Caki2 (cell line): Measurements from ENCODE around the gene SORCS1. TPM values are rescaled to one million over a fixed set of nuclear protein-coding genes. Genes with fewer than 3 reads are reported as not detected.
A peak's percentile ranks its signal among the peaks of the same experiment; 100 is the strongest.

Experiments used
- DNase-seq: peaks from one replicate; pipeline ENCODE4 v3.0.0-alpha.2; 2015; ENCODE audit warnings: low read depth
- in situ Hi-C: cut with HindIII; loops from 2 replicates; pipeline ENCODE4 v1.10.0; 2016; ENCODE audit warnings: low sequenced_read_pairs, low pct_unique_long_range_greater_than_20kb, mixed read lengths
- total RNA-seq: library from RNA; depleted of rRNA; stranded (reverse); fragments of >200 nt; shearing (Covaris generic); gene quantifications from 2 replicates; pipeline ENCODE4 v1.2.3, GENCODE V29; 2014; ENCODE audit warnings: low replicate concordance

Gene SORCS1
- total RNA-seq, 1 experiment from 2014 or later: not detected

DNA sequence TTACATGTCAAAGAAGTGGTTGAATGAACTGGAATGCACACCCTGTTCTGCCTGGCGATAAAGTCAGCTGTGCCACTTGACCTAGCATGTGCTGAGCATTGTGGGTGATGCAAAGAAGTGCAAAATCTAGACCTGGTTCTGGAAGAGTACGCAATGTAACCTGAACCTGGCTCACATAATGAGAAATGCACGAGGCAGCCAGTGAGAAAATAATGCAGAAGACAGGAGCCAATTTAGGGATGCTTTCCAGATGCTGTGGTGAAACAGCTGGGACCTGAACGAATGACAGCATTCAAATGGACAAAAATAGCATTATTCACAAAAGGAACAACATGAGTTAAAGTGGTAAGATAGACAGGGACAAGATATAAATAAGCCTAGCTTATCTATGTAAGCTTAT is 402.6 kb downstream of the SORCS1 start:
- in situ Hi-C loops: no loop called here
- DNase-seq: no peak

- in situ Hi-C loops: no loop called here
- no peak for DNase-seq
Observed at GRCh38 chr10:106757521-106757920, 407.0 kb downstream of the SORCS1 start.

- in situ Hi-C loops: no loop called here
- no peak for DNase-seq
Observed at GRCh38 chr10:106751091-106751490, 413.4 kb downstream of the SORCS1 start.

GRCh38 chr10:106746868-106747267 is 417.6 kb downstream of the SORCS1 start:
- in situ Hi-C loops: no loop called here
- DNase-seq: no peak

GRCh38 chr10:106741006-106741530 is 423.4 kb downstream of the SORCS1 start:
- in situ Hi-C loops: no loop called here
- no peak for DNase-seq

DNA sequence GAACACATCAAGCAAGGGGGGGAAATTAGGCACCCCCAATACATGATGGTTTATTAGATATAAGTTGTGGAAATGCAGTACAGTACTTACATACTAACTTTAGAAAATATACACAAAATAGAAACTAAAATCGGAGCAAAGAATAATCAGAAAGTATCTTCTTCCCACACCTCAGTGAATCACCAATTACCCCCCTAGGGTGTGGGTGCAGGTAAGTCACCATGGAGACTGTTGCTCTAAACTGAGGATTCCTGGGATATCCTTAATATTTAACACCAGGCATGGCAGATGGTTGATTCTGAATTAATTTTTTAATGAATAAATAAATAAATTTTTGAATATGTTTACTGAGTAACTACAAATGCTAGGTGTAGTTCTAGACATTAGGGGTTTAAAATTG is 424.4 kb downstream of the SORCS1 start:
- in situ Hi-C loops: no loop called here
- no peak for DNase-seq

DNA sequence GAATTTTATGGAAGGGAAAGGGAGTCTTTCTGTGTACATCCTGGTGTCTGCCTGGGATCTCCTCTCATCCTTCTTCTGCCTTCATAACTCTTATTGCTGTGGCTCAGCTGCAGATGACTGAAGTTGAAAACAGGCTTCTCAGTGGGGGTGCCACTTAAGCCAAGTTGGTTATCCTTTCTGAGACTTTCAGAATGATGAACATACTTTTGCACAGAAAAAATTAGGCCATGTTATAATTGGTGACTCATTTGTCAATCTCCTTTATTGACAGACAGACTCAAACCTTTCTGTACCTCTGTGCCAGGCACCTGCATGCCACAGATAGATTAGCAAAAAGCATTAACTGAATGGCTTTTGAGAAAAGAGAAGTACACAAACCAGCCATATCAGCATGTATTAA is 430.3 kb downstream of the SORCS1 start:
- no peak for DNase-seq
- in situ Hi-C loops: no loop called here

DNA sequence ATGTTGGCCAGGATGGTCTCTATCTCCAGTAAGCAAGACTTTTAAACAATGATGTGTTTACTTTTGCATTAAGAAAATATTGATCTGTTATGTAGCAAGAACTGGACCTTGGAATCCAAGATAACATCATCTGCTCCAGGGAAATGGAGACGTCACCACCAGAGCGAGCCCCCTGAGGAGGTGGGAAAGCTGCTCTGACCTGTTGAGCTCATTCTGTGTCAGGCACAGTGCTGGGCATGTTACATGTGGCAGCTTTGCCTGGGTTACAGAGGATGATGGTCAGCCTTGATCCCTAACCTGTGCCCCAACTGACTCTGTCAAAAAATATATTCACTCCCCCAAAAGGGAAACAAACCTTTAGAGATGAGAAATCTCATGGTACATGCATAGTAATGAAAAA is 436.3 kb downstream of the SORCS1 start:
- in situ Hi-C loops: no loop called here
- no peak for DNase-seq

DNA sequence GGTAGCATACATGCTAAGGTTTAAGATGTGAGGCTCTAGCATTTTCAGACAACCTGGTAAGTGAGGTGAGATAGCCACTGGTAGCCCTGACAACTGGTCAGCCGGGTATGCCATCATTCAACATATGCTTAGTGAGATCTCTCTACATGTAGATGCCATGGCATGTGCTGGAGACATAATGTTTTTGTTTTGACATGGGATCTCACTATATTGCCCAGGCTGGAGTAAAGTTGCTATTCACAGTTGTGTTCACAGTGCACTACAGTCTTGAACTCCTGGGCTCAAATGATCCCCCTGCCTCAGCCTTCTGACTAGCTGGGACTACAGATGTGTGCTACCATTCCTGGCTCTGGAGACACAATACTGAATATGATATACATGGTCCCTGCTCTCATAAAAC is 437.3 kb downstream of the SORCS1 start:
- DNase-seq: no peak
- in situ Hi-C loops: no loop called here

GRCh38 chr10:106722524-106722923 is 442.0 kb downstream of the SORCS1 start:
- in situ Hi-C loops: no loop called here

DNA sequence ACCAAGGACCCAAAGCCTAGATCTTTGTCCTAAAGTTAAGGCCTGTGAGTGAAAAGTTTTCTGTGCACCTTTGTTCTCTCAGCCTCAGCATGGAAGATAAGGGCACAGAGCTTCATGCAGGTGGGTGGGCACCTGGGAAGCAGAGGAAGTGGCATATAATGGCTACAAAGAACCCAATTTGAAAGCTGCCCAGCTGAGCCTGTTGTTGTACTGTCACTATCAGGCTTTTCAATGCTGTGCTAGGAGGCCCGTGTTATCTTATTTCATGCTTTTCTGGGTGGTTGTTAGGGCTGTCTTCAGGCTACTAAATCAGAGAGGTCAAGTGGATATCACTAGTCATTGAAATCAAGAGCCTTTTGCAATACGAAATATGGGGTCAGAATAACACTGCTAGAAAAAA is 443.8 kb downstream of the SORCS1 start:
- in situ Hi-C loops: no loop called here

More at GRCh38 chr10:106722524-106722923, 442.0 kb downstream of the SORCS1 start:
- DNase-seq: no peak

GRCh38 chr10:106716381-106716780 is 448.1 kb downstream of the SORCS1 start:
- no peak for DNase-seq
- in situ Hi-C loops: no loop called here

More for the DNA sequence above, 443.8 kb downstream of the SORCS1 start:
- DNase-seq: no peak

DNA sequence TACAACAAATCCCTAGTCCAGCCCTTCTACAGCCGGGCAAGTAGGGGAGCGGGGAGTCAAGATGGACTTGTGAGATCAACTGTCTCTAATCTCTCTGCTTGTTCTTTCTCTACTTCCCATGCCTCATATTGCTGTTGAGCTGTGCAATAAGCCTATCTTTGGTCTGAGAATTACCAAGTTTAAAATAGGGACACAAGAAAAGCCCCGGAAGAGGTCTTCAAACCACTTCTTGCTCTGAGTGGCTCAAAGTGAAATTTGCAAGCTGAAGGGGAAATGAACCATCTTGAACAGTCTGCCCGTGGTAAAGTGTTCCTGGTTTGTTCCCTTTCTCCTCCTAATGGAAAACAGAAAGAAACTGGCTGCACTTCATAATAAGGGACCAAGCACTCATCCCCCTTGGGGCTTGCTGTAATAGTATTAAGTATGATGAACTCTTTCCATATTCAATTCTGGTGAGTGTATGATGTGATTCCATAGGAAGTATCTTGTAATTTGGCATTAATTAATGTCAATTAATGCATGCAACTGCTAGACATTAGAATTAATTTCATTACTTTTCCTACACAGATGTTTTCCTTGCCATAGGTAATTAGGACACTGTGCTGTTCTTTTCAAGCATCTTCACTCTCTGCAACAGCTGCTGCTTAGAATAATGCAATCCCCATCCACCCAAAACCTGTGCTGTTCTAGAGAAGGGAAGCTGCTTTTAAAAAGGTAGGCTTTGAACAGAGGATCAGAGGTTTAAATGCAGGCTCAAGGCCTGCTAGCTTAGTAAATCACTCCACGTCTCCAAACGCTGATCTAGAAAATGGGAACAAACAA is 449.6 kb downstream of the SORCS1 start:
- no peak for DNase-seq
- in situ Hi-C loops: no loop called here

DNA sequence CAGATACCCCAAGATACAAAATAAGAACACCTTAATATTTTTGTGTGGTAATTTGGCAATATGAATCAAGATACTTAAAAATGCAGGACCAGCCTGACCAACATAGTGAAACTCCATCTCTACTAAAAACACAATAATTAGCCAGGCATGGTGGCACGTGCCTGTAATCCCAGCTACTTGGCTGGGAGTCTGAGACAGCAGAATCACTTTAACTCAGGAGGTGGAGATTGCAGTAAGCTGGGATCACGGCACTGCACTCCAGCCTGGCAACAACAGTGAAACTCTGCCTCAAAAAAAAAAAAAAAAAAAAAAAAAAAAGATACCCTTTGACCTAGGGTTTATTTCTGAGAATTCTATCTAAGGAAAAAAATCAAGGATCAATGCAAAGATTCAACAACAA is 450.7 kb downstream of the SORCS1 start:
- in situ Hi-C loops: no loop called here
- DNase-seq: no peak

GRCh38 chr10:106712988-106713387 is 451.5 kb downstream of the SORCS1 start:
- in situ Hi-C loops: no loop called here
- DNase-seq: no peak

DNA sequence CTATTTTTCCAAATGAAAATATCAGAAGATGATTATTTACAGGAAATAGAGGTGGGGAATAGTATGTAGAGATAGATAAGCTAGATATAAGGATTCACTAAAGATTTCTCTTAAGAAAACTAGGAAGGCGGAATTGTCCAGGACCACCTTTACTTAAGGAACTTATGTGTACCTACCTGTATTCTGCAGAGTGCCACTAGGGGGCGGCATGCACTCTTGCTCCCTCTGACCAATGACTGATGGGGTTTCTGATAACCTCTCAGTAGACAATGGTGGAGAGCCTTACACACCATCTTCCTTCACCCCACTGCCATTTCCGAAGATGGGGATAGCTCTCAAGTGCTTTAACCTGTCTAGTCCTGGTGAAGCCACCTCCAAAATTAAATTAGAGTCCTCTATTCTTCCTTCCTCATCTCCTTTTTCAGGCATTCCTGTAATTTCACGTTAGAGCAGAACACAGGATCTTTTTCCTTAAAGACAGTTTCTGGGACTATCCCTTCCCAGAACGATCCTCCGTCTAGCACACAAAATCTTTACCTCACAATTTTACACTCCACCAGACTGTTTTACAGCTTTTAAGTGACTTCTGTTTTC is 453.1 kb downstream of the SORCS1 start:
- in situ Hi-C loops: no loop called here
- DNase-seq: peak; percentile 12

- in situ Hi-C loops: no loop called here
- no peak for DNase-seq
Observed at GRCh38 chr10:106708506-106708905, 456.0 kb downstream of the SORCS1 start.

DNA sequence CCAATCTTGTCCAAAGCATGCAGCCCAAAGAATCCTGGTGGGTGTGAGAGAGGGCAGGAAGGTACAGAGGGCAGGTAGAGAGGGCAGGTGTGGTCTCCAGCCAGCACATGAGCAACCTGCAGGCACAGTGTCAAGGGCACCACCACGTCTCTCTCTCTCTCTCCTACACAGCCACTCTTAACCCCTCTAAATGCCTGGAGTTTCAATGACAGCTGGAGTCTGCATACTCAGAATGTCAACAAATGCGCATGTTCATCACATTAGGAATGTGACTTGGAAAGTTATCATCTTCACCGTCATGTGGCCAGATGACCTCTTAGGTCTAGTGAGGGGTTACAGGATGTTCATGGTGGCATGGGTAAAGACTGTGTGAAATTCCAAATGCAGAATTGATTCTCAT is 456.8 kb downstream of the SORCS1 start:
- DNase-seq: no peak
- in situ Hi-C loops: no loop called here

DNA sequence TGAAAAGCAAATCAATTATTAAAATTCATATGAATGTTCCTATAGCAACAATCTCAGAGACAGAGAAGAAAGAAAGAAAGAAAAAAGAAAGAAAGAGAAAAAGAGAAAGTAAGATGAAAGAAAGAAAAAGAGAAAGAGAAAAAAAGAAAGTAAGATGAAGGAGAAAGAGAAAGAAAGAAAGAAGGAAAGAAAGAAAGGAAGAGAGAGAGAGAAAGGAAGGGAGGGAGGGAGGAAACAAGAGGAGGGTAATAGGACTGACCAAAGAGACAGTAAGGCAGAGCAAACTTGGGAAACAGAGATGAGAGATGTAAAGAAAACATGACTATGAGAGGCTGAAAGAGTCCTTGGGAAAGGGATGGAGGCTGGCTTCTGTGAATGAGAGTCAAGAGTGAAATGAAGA is 458.4 kb downstream of the SORCS1 start:
- in situ Hi-C loops: no loop called here
- no peak for DNase-seq

DNA sequence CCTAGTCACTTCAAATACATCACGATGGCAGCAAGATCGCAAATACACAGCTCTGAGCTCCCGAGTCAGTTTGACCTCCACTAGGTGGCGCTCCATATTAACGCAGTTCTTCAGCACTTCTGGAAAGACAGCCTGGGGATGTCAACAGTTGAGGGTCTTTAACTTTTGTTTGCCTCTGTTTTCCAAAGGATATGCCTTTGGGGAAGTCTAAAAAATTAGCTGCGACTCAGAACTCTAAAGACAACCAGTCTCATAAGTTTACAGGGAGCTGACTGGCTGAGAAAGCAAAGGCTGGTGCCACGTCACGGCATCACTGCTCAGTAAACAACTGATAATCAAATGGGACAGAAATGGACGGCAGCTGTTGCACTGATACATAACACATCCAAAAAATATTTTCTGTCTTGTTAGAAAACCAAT is 458.8 kb downstream of the SORCS1 start:
- in situ Hi-C loops: no loop called here
- peak; percentile 23 for DNase-seq
